Glomerular visceral epithelial cell (primary cell): ENCODE results near the gene FZD10.

Experiments
- DNase-seq: peaks from one replicate; pipeline ENCODE4 v3.0.0-alpha.2; 2016; ENCODE audit errors: extremely low spot score

FZD10 gene

DNA sequence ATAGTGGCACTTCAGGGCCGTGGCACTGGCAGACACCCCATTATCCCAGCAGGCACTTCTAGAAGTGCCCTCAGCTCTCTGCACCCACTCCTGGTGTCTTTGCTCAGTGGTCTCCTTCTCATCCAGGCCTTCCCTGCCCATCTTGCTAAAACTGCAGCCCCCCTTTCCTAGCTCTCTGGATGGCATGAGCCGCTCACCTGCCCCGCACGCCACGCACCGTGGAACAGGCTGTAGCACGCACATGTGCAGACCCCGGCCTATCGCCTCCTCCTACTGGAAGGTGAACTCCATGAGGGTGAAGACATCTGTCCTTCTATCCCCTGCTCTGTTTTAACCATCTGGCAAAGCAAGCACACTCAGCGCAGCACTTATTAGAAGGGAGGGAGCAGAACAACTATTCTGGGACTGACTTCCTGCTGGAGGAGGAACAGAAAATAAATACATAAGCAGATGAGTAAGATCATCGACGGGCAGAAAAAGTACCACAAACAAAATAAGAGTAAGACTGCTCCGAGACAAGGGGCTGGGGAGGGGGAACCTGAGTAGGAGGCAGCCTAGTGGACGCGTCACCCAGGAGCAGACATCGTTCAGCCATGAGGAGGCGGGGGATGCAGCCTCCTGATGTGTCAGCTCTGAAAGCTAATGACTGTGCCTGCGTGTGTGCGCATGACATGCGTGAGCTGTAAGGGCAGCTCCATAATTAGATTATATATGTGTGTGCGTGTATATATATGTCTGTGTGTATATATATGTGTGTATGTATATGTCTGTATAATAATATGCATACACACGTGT, 7.8 kb upstream of the FZD10 start:
- no peak for DNase-seq

DNA sequence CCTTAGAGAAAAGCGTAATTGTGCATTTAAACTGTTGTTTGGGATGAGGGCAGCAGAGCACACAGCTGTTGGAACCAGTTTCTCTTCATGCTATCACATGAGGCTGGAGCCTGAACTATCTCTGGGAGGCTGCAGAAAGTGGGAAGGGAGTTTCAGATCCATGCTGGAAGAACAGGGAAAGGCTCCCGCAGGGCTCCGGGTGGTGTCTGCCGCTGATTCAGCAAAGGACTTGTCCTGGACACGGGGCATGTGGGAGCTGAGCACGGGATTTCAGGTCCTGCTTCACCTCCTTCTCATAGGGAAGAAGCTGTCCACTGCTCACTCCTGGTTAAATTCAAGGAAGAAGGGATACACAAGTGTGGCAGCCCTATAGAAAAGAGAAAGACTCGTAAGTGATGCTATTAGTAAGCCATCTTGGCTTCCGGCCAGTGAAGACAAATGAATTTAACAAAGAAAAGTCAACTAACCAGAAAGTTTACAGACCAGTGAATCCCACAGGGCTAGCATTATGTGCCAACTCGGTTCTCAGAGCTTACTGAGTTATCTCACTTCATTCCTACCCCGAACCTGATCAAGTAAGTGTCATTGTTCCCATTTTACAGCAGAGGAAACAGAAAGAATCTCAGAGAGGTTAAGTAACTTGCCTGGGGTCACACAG, 6.7 kb upstream of the FZD10 start:
- no peak for DNase-seq

DNA sequence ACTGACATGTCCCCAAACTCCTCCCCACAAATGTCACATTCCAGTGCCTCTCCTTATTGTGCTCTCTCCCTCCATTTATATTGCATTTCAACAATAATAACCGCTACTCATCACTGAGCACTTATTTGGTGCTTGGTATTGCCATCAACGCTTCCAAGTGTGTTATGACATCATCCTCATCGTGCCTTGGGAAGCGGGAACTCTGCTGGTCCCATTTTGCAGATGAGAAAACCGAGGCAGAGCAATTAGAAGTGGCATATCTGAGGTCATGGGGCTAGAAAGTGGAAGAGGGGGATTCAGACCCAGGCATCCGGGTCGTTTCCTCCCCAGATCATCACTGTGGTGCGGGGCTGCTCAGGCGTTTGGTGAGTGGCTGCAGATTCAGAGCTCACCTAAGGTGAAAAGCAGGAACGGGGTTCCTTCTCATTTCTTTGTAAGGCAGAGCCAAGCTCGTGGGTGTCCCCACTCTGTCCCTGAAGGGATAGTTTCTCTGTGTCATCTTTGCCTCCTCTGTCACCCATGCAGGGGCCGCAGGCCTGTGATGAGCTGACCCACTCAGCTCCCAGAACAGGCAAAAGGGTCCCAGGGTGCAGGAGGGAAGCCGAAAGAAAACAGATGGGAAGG, 5.5 kb upstream of the FZD10 start:
- no peak for DNase-seq

DNA sequence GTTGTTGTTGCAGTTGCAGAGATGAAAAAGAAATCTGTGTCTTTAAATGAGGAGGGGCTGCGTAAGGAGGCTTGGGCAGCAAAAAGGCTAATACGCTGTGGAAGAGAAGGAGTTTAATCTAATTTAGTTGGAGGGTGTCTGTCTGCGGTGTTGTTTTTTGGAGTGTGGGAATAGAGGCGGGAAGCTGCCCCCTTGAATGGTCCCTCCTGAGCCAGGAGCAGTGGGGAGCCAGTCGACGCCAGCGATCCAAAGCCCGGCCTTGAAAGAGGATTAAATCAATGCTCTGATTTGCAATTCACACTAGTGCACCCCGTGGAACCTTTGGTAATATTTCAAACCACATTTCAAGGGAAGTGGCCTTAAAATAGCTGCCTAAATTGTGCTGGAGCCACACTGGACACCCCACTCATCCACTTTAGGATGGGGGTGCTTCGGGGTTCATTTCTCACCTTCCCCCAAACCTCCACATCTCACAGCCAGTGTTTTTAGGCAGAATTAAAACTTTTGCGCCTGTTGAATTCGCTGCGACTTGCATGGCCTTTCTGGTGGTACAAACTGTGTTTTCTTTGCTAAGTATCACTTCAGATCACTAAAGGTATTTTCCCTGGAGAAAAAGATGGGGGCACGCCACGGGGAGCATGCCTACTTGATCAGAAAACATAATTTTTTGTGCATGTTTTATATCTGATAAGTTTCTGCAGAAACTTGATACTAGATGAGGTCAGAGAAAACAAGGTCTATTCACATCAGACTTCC, 4.1 kb upstream of the FZD10 start:
- no peak for DNase-seq

DNA sequence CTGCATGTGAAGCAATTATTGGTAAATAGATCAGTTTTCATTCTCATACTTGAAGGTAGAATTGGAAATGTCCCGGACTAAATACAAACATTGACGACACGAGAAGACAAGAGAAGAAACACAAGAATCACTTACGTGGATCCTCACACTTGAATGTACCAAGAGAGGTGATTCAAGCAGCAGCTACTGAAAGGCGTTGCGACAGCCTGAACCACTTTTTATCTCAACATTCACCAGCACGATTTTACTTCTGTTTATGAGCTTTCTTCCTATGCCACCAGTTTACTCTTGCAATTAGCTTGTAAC, 3.6 kb upstream of the FZD10 start:
- DNase-seq = no peak

DNA sequence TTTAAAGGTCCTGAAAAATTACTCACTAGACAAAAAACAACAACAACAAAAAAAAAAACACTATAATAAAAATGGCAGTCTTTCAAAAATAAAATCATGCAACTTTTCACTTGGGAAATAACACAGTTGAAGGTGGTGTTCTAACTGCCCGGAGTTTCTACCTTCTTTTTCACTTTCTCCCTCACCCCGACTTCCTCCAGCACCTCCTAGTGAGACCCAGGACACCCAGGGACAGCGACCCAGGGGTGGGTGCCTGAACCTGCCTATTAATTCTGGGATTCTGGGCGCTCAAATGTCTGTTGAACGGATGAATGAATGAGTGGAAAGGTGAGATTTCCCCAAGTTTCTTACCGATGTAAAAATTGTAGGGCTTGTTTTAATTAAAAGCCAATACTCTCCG, 2.0 kb upstream of the FZD10 start:
- no peak for DNase-seq

DNA sequence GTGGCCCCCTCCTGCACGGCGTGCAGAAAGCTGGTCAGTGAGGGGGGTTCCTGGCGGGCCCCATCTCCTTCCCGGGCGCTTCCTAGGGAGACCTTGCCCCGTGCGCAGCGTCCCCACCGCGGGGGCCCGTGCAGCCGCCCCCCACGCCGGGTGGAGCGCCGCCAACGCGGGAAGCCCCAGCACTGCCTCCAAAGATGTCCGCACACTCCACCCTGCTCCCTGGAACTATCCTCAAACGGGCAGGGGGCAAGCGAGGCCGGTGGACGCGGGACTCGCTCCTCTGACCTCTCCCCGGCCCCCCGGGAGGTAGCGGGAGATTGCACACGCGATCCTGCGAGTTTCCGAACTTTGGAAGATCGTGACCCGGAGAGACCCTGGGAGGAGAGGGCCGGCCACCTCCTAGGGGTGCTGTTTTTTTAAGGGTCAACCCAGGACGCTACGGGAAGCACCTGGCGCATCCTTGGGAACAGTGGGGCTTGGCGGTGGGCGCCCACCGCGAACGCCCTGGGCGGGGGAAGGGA, 1.5 kb upstream of the FZD10 start:
- DNase-seq = no peak

DNA sequence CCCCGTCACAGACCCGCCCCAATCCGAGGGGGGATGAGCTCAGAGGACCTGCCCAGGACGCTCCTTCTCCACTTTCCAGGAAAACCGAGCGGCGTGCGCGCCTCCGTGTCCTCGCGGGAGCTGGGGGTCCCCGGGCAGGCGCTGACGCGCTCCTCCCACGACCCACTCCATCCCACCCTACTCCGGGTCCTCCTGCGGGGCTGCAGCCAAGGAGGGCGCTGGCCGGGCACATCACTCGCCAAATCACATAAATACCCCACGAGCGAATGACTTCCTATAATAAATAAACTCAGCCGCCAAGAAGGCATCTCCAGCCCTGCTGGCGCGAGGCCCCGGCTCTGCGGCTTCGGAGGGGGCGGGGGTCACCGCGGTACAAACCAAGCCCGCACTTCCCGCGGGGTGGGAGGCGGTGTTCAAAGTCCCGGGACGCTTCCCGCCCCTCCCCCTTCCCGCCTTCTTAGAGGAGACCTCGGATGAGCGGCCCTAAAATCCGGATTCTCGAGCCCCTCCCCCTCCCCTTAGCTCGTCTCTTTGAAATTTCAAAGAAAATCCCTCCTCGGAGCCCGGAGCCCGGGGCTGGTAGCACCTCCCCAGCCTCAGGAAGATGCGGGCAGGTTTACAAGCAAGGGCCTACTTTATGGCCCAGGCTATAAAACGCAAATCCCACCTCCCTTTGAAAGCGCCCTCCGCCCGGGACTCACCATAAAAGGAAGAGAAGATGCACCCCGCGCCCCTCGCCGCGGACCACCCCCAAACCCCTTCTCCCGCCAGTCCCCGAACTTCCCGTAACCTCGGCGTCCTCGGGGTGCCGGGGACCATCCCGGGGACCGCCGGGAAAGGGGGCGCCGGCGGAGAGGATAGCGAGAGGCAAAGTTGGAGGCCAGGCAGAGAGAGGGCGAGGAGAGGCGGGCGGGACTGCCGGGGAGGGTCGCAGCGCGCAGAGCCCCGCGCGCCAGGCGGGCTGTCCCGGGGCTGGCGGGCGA, 712 bp upstream of the FZD10 start:
- DNase-seq = no peak

DNA sequence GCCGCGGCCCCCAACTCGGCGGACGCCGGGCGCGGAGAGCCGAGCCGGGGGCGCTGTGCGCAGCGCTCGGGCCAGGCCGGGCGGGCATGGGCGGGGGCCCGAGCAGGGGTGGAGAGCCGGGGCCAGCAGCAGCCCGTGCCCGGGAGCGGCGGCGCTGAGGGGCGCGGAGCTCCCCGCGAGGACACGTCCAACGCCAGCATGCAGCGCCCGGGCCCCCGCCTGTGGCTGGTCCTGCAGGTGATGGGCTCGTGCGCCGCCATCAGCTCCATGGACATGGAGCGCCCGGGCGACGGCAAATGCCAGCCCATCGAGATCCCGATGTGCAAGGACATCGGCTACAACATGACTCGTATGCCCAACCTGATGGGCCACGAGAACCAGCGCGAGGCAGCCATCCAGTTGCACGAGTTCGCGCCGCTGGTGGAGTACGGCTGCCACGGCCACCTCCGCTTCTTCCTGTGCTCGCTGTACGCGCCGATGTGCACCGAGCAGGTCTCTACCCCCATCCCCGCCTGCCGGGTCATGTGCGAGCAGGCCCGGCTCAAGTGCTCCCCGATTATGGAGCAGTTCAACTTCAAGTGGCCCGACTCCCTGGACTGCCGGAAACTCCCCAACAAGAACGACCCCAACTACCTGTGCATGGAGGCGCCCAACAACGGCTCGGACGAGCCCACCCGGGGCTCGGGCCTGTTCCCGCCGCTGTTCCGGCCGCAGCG, 639 bp downstream of the FZD10 start:
- DNase-seq = no peak

DNA sequence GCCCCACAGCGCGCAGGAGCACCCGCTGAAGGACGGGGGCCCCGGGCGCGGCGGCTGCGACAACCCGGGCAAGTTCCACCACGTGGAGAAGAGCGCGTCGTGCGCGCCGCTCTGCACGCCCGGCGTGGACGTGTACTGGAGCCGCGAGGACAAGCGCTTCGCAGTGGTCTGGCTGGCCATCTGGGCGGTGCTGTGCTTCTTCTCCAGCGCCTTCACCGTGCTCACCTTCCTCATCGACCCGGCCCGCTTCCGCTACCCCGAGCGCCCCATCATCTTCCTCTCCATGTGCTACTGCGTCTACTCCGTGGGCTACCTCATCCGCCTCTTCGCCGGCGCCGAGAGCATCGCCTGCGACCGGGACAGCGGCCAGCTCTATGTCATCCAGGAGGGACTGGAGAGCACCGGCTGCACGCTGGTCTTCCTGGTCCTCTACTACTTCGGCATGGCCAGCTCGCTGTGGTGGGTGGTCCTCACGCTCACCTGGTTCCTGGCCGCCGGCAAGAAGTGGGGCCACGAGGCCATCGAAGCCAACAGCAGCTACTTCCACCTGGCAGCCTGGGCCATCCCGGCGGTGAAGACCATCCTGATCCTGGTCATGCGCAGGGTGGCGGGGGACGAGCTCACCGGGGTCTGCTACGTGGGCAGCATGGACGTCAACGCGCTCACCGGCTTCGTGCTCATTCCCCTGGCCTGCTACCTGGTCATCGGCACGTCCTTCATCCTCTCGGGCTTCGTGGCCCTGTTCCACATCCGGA, 1.4 kb downstream of the FZD10 start:
- DNase-seq = no peak

DNA sequence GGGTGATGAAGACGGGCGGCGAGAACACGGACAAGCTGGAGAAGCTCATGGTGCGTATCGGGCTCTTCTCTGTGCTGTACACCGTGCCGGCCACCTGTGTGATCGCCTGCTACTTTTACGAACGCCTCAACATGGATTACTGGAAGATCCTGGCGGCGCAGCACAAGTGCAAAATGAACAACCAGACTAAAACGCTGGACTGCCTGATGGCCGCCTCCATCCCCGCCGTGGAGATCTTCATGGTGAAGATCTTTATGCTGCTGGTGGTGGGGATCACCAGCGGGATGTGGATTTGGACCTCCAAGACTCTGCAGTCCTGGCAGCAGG, 1.9 kb downstream of the FZD10 start:
- no peak for DNase-seq

DNA sequence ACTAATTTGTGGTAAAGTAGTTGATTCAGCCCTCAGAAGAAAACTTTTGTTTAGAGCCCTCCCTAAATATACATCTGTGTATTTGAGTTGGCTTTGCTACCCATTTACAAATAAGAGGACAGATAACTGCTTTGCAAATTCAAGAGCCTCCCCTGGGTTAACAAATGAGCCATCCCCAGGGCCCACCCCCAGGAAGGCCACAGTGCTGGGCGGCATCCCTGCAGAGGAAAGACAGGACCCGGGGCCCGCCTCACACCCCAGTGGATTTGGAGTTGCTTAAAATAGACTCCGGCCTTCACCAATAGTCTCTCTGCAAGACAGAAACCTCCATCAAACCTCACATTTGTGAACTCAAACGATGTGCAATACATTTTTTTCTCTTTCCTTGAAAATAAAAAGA, 2.7 kb downstream of the FZD10 start:
- no peak for DNase-seq

DNA sequence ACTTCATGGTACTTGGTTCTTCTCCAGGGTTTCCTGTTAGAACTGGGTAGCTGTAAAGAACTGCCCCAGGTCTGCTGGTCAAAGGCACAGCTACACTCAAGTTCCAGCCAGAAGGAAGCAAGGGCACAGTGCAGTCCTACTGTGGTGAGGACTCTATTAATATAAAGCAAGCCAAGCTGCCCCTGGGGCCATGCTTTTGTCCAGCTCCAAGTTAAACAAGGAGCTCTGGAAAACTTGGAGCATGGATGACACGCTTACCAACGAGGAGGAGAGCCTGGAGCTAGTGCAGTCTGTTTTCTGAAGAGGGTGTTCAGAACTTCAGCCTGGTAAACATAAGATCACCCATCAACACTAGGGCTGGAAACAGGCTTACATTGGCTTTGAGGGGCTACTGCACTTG, 4.0 kb downstream of the FZD10 start:
- no peak for DNase-seq

DNA sequence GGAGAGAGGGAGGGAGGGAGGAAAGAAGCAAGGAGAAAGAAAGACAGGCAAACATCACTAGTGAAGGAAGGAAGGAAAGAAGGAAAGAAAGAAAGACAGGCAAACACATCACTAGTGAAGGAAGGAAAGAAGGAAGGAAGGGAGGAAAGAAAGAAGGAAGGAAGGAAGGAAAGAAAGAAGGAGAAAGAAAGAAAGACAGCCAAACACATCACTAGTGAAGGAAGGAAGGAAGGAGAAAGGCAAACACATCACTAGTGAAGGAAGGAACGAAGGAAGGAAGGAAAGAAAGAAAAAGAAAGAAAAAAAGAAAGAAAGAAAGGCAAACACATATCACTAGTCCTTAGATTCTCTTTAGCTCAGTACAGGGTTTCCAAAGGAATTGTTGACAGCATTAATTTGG, 5.3 kb downstream of the FZD10 start:
- DNase-seq = no peak

DNA sequence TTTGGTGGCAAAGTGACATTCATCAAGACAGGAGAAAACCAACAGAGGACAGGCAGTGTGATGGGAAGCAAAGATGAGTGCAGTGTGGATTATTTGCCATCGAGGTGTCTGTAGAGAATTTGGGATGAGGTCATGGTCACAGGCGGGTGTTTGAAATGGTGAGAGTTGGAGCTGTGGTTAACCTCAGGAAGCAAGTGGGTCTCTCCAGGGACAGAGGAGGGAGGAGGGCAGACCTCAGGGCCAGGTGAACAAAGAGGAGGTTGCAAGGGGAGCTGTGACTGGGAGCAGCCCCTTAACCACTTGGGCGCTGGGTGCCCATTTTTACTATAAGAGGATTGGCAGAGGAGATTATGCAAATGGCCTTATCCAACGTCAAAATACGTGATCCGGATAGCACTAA, 7.0 kb downstream of the FZD10 start:
- no peak for DNase-seq

DNA sequence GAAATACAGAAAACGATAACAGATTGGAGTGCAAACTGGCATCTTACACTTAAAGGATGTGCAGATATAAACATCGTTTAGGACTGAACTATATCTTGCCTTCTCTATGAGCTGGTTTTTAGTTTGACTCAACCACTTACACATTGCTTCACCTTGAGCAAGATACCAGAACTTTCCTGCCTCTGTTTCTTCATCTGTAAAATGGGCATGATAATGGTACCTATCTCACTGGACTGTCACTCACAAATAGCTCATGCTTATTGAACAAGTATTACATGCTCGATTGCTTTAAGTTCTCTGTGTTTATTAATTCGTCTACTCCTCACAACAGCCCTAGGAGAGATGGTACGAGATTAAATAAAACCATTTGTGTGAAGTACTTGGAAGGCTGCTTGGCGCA, 7.7 kb downstream of the FZD10 start:
- DNase-seq = no peak

DNA sequence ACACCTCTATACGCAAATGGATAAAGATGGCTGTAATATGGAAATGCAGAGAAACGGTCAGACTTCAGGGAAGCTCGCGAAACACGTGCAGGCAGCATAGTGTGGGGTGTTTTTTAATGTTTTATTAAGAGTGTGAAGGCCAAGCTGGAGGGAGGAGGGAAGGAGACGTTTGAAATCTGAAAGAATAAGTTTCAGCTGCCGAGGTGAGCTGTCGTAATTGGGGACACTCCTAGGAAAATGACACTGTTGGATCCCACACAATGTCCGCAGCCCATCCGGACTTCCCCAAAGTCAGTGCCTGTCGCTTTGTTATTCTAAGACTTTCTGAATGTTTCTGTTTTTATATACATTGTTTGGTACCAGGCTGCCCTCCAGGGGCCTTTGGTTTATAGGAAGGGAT, 8.3 kb downstream of the FZD10 start:
- no peak for DNase-seq

DNA sequence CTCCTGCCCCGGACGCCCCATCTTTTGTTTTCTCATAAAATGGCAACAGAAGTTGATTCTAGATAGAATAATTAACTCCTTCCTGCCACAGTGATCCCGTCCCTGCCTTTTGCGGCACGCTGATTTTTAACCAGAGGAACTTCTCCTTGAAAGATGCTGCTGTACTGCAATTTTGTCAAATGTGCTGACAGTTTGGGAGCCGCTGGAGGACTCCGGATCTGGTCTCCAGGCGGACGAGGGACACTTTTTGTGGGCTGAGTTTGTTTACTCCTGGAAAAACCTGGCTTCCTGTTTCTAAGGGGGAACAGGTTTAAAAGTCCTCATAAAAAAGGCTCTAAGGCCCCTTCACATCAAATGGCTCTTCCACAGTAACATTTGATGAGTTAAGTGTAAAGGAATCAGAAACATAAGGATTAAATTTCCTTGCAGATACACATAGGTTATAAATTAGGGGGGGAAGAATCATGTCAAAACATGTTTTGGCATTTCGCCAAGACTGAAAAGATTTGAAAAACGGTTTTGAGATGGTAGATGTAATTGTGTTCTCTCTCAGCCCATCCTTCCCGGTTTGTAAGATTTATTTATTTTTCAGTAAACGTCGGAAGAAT, 15.5 kb downstream of the FZD10 start:
- DNase-seq = no peak

DNA sequence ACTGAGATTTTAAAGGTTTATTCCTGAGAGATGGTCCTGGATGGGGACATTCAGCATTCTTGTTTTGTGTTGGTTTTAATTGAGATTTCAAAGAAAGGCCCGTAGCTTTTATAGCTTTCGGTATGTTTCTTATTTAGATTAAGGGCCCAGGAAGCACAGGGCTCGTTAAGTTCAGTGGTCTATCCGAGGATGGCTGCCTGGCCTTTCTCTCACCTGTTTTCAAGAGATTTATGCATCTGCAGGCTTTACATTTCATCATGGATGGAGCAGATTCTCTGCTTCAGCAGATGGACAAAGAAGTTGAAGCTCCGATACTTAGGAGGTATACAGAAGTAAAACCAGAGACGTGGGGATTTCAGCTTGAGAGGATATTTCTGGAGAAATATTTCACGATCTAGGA, 16.0 kb downstream of the FZD10 start:
- DNase-seq = no peak

DNA sequence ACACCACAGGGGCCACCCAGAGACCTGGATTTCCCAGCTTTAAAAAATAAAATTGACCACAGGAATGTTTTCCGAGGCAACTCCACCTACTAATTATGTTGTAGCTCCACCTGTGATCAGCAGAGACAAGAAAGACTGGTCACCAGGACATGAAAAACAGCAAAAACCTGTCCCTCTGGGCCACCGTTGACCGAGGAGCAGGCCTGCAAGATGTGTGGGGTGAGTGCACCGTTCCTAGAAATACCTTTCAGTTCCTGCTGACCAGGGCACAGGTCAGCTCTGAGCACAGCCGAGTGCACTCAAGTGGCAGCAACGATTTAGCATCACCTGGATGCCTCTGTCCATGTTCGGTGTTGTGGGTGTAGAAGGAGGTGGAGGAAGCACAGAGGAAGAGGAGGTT, 16.9 kb downstream of the FZD10 start:
- DNase-seq = no peak
